Prostate gland (tissue), 2 donors: Measurements from ENCODE around the gene RBPJ. TPM values are rescaled to one million over a fixed set of nuclear protein-coding genes. Genes with fewer than 3 reads are reported as not detected.

ENCODE experiments used
- DNase-seq: peaks from one replicate; pipeline ENCODE4 v3.0.0-alpha.2; 2019; ENCODE audit warnings: low spot score
- H3K27ac ChIP-seq, 2 donors: fragments of 200-600 bp; sonication (generic); 2 replicates each; pipeline ENCODE4 v1.5.1; 2017 to 2019
- H3K27me3 ChIP-seq: fragments of 200-600 bp; sonication (generic); replicated peaks from 2 replicates; pipeline ENCODE4 v1.5.1; 2019; ENCODE audit not compliant: insufficient read depth
- H3K36me3 ChIP-seq, 2 donors: fragments of 200-600 bp; sonication (generic); 1 replicate in 1 of 2; 2 replicates in 1 of 2; pipeline versions ENCODE4 v1.5.1 to v1.8.1; 2017 to 2019
- H3K4me1 ChIP-seq: fragments of 200-600 bp; sonication (generic); replicated peaks from 2 replicates; pipeline ENCODE4 v1.5.1; 2019
- H3K4me3 ChIP-seq, 2 donors: fragments of 200-600 bp; sonication (generic); 2 replicates each; pipeline ENCODE4 v1.5.1; 2017 to 2019
- H3K9me3 ChIP-seq: fragments of 200-600 bp; sonication (generic); 2 replicates; pipeline ENCODE4 v1.5.1; 2017
- CTCF ChIP-seq, 4 experiments: fragments of 200-600 bp in 2 of 4; fragments of 450-650 bp in 2 of 4; sonication (generic) in 2 of 4; IDR thresholded peaks; 1 replicate in 3 of 4; 2 replicates in 1 of 4; pipeline ENCODE4 v1.5.1; 2016 to 2019; ENCODE audit warnings: antibody characterized with exemption in 4 of 4, mild to moderate bottlenecking in 2 of 4, moderate library complexity in 2 of 4
- POLR2A ChIP-seq: fragments of 450-650 bp; IDR thresholded peaks from one replicate; pipeline ENCODE4 v1.6.1; 2016; ENCODE audit warnings: antibody characterized with exemption, mild to moderate bottlenecking
- POLR2AphosphoS5 ChIP-seq: sonication (generic); formaldehyde crosslinking; IDR thresholded peaks from one replicate; pipeline ENCODE4 v1.6.1; 2017; ENCODE audit warnings: antibody characterized with exemption
- WGBS: methylation state at CpG from one replicate; pipeline ENCODE4 v1.1.5; 2018; 5-methylcytosine and 5-hydroxymethylcytosine counted together
- intact Hi-C: fragments of 100-400 bp; cut with DNase I; formaldehyde crosslinking; loops from one replicate; pipeline ENCODE4 v1.14.2; 2022
- total RNA-seq, 2 donors: library from RNA; depleted of rRNA; stranded (reverse); fragments of >200 nt; gene quantifications; one replicate each; pipeline ENCODE4 v1.1.0, GENCODE V29; 2016

Gene RBPJ
- total RNA-seq, 2 donors from 2014 or later: 36.0 to 130 TPM

GRCh38 chr4:26420438-26420837 lies 99.6 kb downstream of the RBPJ start:
- no peak for DNase-seq
- H3K4me3 ChIP-seq: no peak overlapping the region
- no peaks in the 10 kb centered on the region for H3K9me3 ChIP-seq
- TF ChIP-seq CTCF (IDR thresholded peaks at IDR 0.05): no peak
- no peak for TF ChIP-seq POLR2AphosphoS5
- TF ChIP-seq POLR2A: no peak
- no peaks in the 10 kb centered on the region for H3K27me3 ChIP-seq
- H3K36me3 ChIP-seq: no peaks in the 10 kb centered on the region
- H3K27ac ChIP-seq: peak overlapping the region in 1 of 2 donors; percentile 76
- H3K4me1 ChIP-seq: no peaks in the 10 kb centered on the region
- intact Hi-C loops: no loop called here
- WGBS: 75% methylated on average over 2 of the region's 2 CpGs

- TF ChIP-seq CTCF (IDR thresholded peaks at IDR 0.05): no peak
- no peak for TF ChIP-seq POLR2A
- TF ChIP-seq POLR2AphosphoS5: no peak
- 14% methylated on average over 1 of the region's 1 CpG for WGBS
- Histone ChIP-seq H3K27ac (peak overlapping the region in 1 of 2 donors; percentile 76), H3K36me3 (no peaks in the 10 kb centered on the region), H3K4me3 (no peak overlapping the region), H3K9me3 (no peaks in the 10 kb centered on the region), H3K4me1 (no peaks in the 10 kb centered on the region), H3K27me3 (no peaks in the 10 kb centered on the region)
- DNase-seq: peak; percentile 38
- intact Hi-C loops: no loop called here
These were observed 100.1 kb downstream of the RBPJ start for GRCh38 chr4:26420913-26421312.

- intact Hi-C loops: no loop called here
- WGBS: 46% methylated on average over 2 of the region's 2 CpGs
- Histone ChIP-seq H3K4me1 (no peaks in the 10 kb centered on the region), H3K9me3 (no peaks in the 10 kb centered on the region), H3K36me3 (no peaks in the 10 kb centered on the region), H3K4me3 (no peak overlapping the region), H3K27me3 (no peaks in the 10 kb centered on the region), H3K27ac (no peak overlapping the region)
- TF ChIP-seq CTCF (IDR thresholded peaks at IDR 0.05) (no peak), POLR2AphosphoS5 (no peak), POLR2A (no peak)
- no peak for DNase-seq
These were observed 103.3 kb downstream of the RBPJ start for GRCh38 chr4:26424153-26424552.

- DNase-seq: no peak
- Histone ChIP-seq H3K9me3 (no peaks in the 10 kb centered on the region), H3K4me1 (no peaks in the 10 kb centered on the region), H3K27me3 (no peaks in the 10 kb centered on the region), H3K36me3 (no peaks in the 10 kb centered on the region), H3K4me3 (no peak overlapping the region), H3K27ac (no peak overlapping the region)
- TF ChIP-seq POLR2AphosphoS5 (no peak), POLR2A (no peak), CTCF (IDR thresholded peaks at IDR 0.05) (no peak)
- 95% methylated on average over 3 of the region's 3 CpGs for WGBS
- intact Hi-C loops: no loop called here
These were observed 104.0 kb downstream of the RBPJ start for GRCh38 chr4:26424838-26425237.

GRCh38 chr4:26425953-26426352 lies 105.1 kb downstream of the RBPJ start:
- Histone ChIP-seq H3K9me3 (no peaks in the 10 kb centered on the region), H3K4me1 (no peaks in the 10 kb centered on the region), H3K27me3 (no peaks in the 10 kb centered on the region), H3K36me3 (no peaks in the 10 kb centered on the region), H3K4me3 (no peak overlapping the region), H3K27ac (no peak overlapping the region)
- no peak for TF ChIP-seq POLR2A
- no peak for TF ChIP-seq CTCF (IDR thresholded peaks at IDR 0.05)
- no peak for TF ChIP-seq POLR2AphosphoS5
- no peak for DNase-seq
- intact Hi-C loops: no loop called here
- 80% methylated on average over 1 of the region's 1 CpG for WGBS
